B cell (primary cell): ENCODE measurements around the gene CDHR3. TPM values are rescaled to one million over a fixed set of nuclear protein-coding genes. Genes with fewer than 3 reads are reported as not detected.

Source experiments
- ATAC-seq: fragments of 200-7000 bp; cut with Tn5 transposase; one replicate; pipeline ENCODE4 v1.10.0; 2021; ENCODE audit warnings: low read depth, mild to moderate bottlenecking, moderate number of reproducible peaks, moderate library complexity
- CTCF ChIA-PET: fragments of 350-600 bp; sonication (Branson Sonifier 250); formaldehyde crosslinking; loops from one replicate; lab custom pipeline; 2021; ENCODE audit warnings: antibody characterized with exemption, inconsistent platforms; lab: Charles Lee
- POLR2A ChIA-PET: fragments of 350-600 bp; sonication (Branson Sonifier 250); formaldehyde crosslinking; loops from one replicate; lab custom pipeline; 2021; ENCODE audit warnings: antibody characterized with exemption; lab: Charles Lee
- DNase-seq: peaks from one replicate; pipeline ENCODE4 v3.0.0; 2013
- H2AFZ ChIP-seq: 2 replicates; pipeline ENCODE4 v1.6.1; 2012; ENCODE audit warnings: mild to moderate bottlenecking, low read depth, low read length; ENCODE audit not compliant: insufficient read depth, poor library complexity, severe bottlenecking
- H3K27ac ChIP-seq, 2 donors: 1 replicate in 1 of 2; 2 replicates in 1 of 2; pipeline ENCODE4 v1.5.1; 2012 to 2013; ENCODE audit warnings: low read length in 2 of 2, mild to moderate bottlenecking in 2 of 2, moderate library complexity in 1 of 2
- H3K27me3 ChIP-seq, 4 experiments: fragments of 200-600 bp in 1 of 4; sonication (generic) in 1 of 4; replicated peaks in 1 of 4; 1 replicate in 2 of 4; 2 replicates in 2 of 4; pipeline versions ENCODE4 v1.6.1 to v1.7.0; 2013 to 2016; ENCODE audit warnings: low read length in 3 of 4, mild to moderate bottlenecking in 2 of 4, mixed read lengths in 1 of 4, moderate library complexity in 1 of 4; ENCODE audit not compliant: insufficient read depth in 4 of 4, control insufficient read depth in 3 of 4; ENCODE audit errors: control extremely low read depth in 1 of 4
- H3K36me3 ChIP-seq, 2 experiments: replicated peaks in 1 of 2; 1 replicate in 1 of 2; 2 replicates in 1 of 2; pipeline versions ENCODE4 v1.6.1 to v1.7.1; 2013; ENCODE audit warnings: low read length in 1 of 2; ENCODE audit not compliant: insufficient read depth in 2 of 2, control insufficient read depth in 1 of 2; ENCODE audit errors: control extremely low read depth in 1 of 2, extremely low read depth in 1 of 2
- H3K4me1 ChIP-seq, 2 donors: fragments of 200-600 bp in 1 of 2; sonication (generic) in 1 of 2; 1 replicate in 1 of 2; 2 replicates in 1 of 2; pipeline versions ENCODE4 v1.5.1 to v1.6.1; 2013 to 2017; ENCODE audit warnings: low read length in 2 of 2; ENCODE audit not compliant: control insufficient read depth in 2 of 2, insufficient read depth in 2 of 2
- H3K4me2 ChIP-seq: replicated peaks from 2 replicates; pipeline ENCODE3; 2012; ENCODE audit warnings: mild to moderate bottlenecking, low read depth, low read length; ENCODE audit not compliant: poor library complexity, severe bottlenecking
- H3K4me3 ChIP-seq, 5 experiments: fragments of 200-600 bp in 1 of 5; sonication (generic) in 1 of 5; 1 replicate in 3 of 5; 2 replicates in 2 of 5; pipeline versions ENCODE4 v1.5.1 to v1.7.0; 2011 to 2016; ENCODE audit warnings: low read length in 4 of 5, mild to moderate bottlenecking in 4 of 5, low read depth in 2 of 5, control low read depth in 1 of 5, moderate library complexity in 1 of 5; ENCODE audit not compliant: insufficient read depth in 1 of 5; ENCODE audit errors: control extremely low read depth in 1 of 5, extremely low read depth in 1 of 5
- H3K79me2 ChIP-seq: fragments of 200-600 bp; sonication (generic); one replicate; pipeline ENCODE4 v1.6.0; 2016; ENCODE audit warnings: low read length; ENCODE audit not compliant: control insufficient read depth, insufficient read depth
- H3K9ac ChIP-seq: fragments of 200-600 bp; sonication (generic); 2 replicates; pipeline ENCODE4 v1.6.1; 2017; ENCODE audit warnings: mild to moderate bottlenecking, low read length, moderate library complexity
- H3K9me3 ChIP-seq, 3 donors: one replicate each; pipeline versions ENCODE4 v1.6.1 to v1.7.1; 2013; ENCODE audit warnings: low read length in 2 of 3; ENCODE audit not compliant: control insufficient read depth in 2 of 3, insufficient read depth in 1 of 3; ENCODE audit errors: control extremely low read depth in 1 of 3
- H4K20me1 ChIP-seq: 2 replicates; pipeline ENCODE4 v1.6.0; 2012; ENCODE audit warnings: mild to moderate bottlenecking, low read length; ENCODE audit not compliant: insufficient read depth, control insufficient read depth, poor library complexity, severe bottlenecking
- H3K27ac Mint-ChIP-seq: one replicate; pipeline ENCODE4 v1.8.0; 2021; ENCODE audit warnings: mixed read lengths
- H3K27me3 Mint-ChIP-seq: one replicate; pipeline ENCODE4 v1.8.0; 2021; ENCODE audit warnings: mixed read lengths
- H3K4me1 Mint-ChIP-seq: one replicate; pipeline ENCODE4 v1.8.0; 2021; ENCODE audit warnings: mixed read lengths
- H3K4me3 Mint-ChIP-seq: one replicate; pipeline ENCODE4 v1.8.0; 2021; ENCODE audit warnings: mixed read lengths
- H3K9me3 Mint-ChIP-seq: one replicate; pipeline ENCODE4 v1.8.0; 2022; ENCODE audit warnings: mixed read lengths; ENCODE audit not compliant: insufficient read depth
- EZH2 ChIP-seq: IDR thresholded peaks from 2 replicates; pipeline ENCODE4 v1.6.1; 2012; ENCODE audit warnings: borderline replicate concordance, low read depth, mild to moderate bottlenecking, moderate library complexity, low read length; ENCODE audit not compliant: insufficient read depth, poor library complexity, severe bottlenecking
- WGBS: methylation state at CpG from one replicate; pipeline ENCODE4 v1.1.5; 2013; ENCODE audit warnings: missing lambda C conversion rate; ENCODE audit not compliant: insufficient coverage; 5-methylcytosine and 5-hydroxymethylcytosine counted together
- intact Hi-C: fragments of 100-400 bp; cut with micrococcal nuclease; formaldehyde crosslinking; loops from one replicate; pipeline ENCODE4 v1.10.0; 2022
- polyA plus RNA-seq: library from polyadenylated mRNA; depleted of rRNA; stranded (reverse); fragments of >200 nt; gene quantifications from 2 replicates; pipeline ENCODE4 v1.2.3, GENCODE V29; 2012
- total RNA-seq, 2 donors: library from RNA; stranded (reverse); fragments of 120-200 nt in 1 of 2; gene quantifications; 1 replicate in 1 of 2; 2 replicates in 1 of 2; pipeline versions ENCODE4 v1.2.3 to v1.2.4, GENCODE V29; 2013 to 2022
- TF ChIP-seq, protein P1 (sequence below): fragments of 200-600 bp; IDR thresholded peaks from one replicate; pipeline ENCODE4 v1.8.0; 2022; ENCODE audit warnings: antibody characterized with exemption, mild to moderate bottlenecking

CDHR3 gene
- total and polyA plus RNA-seq, 2 donors (not counting 1 experiment from before 2014, with no cell fraction given): 0.34 to 2.6 TPM

DNA sequence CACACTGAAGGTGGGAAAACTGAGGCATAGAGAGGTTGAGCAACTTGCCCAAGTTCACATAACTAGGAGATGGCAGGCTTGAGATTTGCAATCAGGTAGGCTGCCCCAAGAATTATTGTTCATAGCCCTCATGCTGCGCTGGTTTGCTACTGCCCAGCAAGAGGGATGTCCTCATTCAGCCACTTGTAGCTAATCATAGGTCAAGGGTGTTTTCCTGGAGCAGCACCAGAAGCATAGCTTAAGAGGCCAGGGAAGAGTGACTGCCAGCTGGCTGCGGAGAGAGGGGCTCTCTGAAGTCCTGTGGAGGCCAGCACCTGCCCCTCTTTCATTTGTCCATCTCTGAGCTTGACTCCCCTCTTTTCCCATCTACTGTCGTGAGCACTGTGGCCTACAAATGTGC lies 15.0 kb downstream of the CDHR3 start:
- Histone ChIP-seq H4K20me1 (no peaks in the 10 kb centered on the region), H3K9ac (no peak overlapping the region), H3K9me3 (no peaks in the 10 kb centered on the region), H3K36me3 (no peaks in the 10 kb centered on the region), H3K79me2 (no peaks in the 10 kb centered on the region), H3K4me3 (no peak overlapping the region), H3K27ac (no peak overlapping the region), H3K27me3 (no peaks in the 10 kb centered on the region), H3K4me2 (no peak overlapping the region), H2AFZ (no peak overlapping the region), H3K4me1 (no peaks in the 10 kb centered on the region)
- H3K27ac Mint-ChIP-seq: no peak overlapping the region
- ChIA-PET CTCF (no interaction called here), POLR2A (no interaction called here)
- TF ChIP-seq, protein P1, sequence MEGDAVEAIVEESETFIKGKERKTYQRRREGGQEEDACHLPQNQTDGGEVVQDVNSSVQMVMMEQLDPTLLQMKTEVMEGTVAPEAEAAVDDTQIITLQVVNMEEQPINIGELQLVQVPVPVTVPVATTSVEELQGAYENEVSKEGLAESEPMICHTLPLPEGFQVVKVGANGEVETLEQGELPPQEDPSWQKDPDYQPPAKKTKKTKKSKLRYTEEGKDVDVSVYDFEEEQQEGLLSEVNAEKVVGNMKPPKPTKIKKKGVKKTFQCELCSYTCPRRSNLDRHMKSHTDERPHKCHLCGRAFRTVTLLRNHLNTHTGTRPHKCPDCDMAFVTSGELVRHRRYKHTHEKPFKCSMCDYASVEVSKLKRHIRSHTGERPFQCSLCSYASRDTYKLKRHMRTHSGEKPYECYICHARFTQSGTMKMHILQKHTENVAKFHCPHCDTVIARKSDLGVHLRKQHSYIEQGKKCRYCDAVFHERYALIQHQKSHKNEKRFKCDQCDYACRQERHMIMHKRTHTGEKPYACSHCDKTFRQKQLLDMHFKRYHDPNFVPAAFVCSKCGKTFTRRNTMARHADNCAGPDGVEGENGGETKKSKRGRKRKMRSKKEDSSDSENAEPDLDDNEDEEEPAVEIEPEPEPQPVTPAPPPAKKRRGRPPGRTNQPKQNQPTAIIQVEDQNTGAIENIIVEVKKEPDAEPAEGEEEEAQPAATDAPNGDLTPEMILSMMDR: no peak
- TF ChIP-seq EZH2: no peak
- H3K4me3 Mint-ChIP-seq: no peak overlapping the region
- H3K4me1 Mint-ChIP-seq: no peaks in the 10 kb centered on the region
- no peak for ATAC-seq
- WGBS: 100% methylated on average over 3 of the region's 3 CpGs
- no peaks in the 10 kb centered on the region for H3K9me3 Mint-ChIP-seq
- DNase-seq: no peak
- peaks cover 24% of the 10 kb centered on the region for H3K27me3 Mint-ChIP-seq
- intact Hi-C loops: no loop called here

DNA sequence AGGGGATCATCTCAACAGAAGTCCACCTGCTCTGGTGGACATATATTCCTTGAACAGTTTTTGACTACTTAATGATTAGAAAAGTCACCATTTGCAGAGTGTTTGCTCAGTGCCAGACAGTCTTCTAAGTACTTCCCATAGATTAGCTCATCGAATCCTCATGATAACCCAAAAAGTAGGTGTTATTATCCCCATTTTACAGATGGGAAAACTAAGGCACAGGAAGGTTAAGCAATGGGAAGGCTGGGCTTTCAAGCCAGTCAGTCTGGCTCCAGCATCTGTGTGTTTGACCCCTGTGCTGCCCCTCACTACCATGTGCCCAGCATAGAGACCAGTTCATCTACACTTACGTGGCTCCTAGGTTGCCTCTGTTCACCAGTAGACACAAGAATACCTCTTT lies 15.9 kb downstream of the CDHR3 start:
- Mint-ChIP-seq H3K9me3 (no peaks in the 10 kb centered on the region), H3K27me3 (peaks cover 21% of the 10 kb centered on the region), H3K27ac (no peak overlapping the region), H3K4me3 (no peak overlapping the region), H3K4me1 (no peaks in the 10 kb centered on the region)
- Histone ChIP-seq H3K27me3 (no peaks in the 10 kb centered on the region), H3K4me2 (no peak overlapping the region), H3K9me3 (no peaks in the 10 kb centered on the region), H3K36me3 (no peaks in the 10 kb centered on the region), H3K4me3 (no peak overlapping the region), H3K4me1 (no peaks in the 10 kb centered on the region), H3K79me2 (no peaks in the 10 kb centered on the region), H2AFZ (no peak overlapping the region), H3K27ac (no peak overlapping the region), H3K9ac (no peak overlapping the region), H4K20me1 (no peaks in the 10 kb centered on the region)
- intact Hi-C loops: no loop called here
- CTCF ChIA-PET: no interaction called here
- ATAC-seq: no peak
- 100% methylated on average over 1 of the region's 2 CpGs for WGBS
- POLR2A ChIA-PET: no interaction called here
- no peak for TF ChIP-seq EZH2
- TF ChIP-seq, protein P1: no peak
- no peak for DNase-seq
